HEK293 (cell line): ENCODE results near the gene ERMP1.

Experiments used
- CTCF ChIA-PET: fragments of 350-600 bp; formaldehyde crosslinking; extraction: SDS; loops from one replicate; lab custom pipeline; 2021; ENCODE audit warnings: antibody characterized with exemption; lab: Yijun Ruan, JAX
- POLR2A ChIA-PET: fragments of 300-600 bp; formaldehyde crosslinking; extraction: SDS; loops from one replicate; lab custom pipeline; 2020; ENCODE audit warnings: antibody characterized with exemption, inconsistent platforms; lab: Yijun Ruan, JAX
- H3K27ac ChIP-seq: fragments of 200-500 bp; sonication (Bioruptor generic); 2 replicates; pipeline ENCODE4 v1.5.1; 2014; ENCODE audit warnings: low read depth, low read length, control low read depth, inconsistent platforms; ENCODE audit errors: extremely low read depth
- H3K36me3 ChIP-seq, 2 experiments: fragments of 200-500 bp in 1 of 2; sonication (Bioruptor generic) in 1 of 2; 1 replicate in 1 of 2; 2 replicates in 1 of 2; pipeline ENCODE4 v1.5.1; 2014 to 2017; ENCODE audit warnings: inconsistent platforms in 2 of 2, low read length in 2 of 2; ENCODE audit not compliant: control insufficient read depth in 2 of 2, insufficient read depth in 1 of 2
- H3K4me1 ChIP-seq: fragments of 200-500 bp; sonication (Bioruptor generic); 2 replicates; pipeline ENCODE4 v1.5.1; 2014; ENCODE audit warnings: mild to moderate bottlenecking, low read length, inconsistent platforms; ENCODE audit not compliant: control insufficient read depth, insufficient read depth
- H3K4me3 ChIP-seq: 2 replicates; pipeline ENCODE4 v1.5.1; 2011; ENCODE audit warnings: low read depth, mild to moderate bottlenecking, control low read depth, low read length, moderate library complexity
- H3K9me3 ChIP-seq: fragments of 200-500 bp; sonication (Bioruptor generic); 2 replicates; pipeline ENCODE4 v1.5.1; 2014; ENCODE audit warnings: low read depth, low read length, inconsistent platforms; ENCODE audit not compliant: control insufficient read depth, insufficient read depth
- INSM2 ChIP-seq: fragments of 450-650 bp; formaldehyde crosslinking; IDR thresholded peaks from 2 replicates; pipeline ENCODE4 v1.5.1; 2016; ENCODE audit warnings: missing biosample characterization, missing genetic modification characterization
- KLF16 ChIP-seq: fragments of 450-650 bp; formaldehyde crosslinking; IDR thresholded peaks from 2 replicates; pipeline ENCODE4 v1.5.1; 2017; ENCODE audit warnings: missing biosample characterization, missing genetic modification characterization
- KLF17 ChIP-seq: fragments of 450-650 bp; formaldehyde crosslinking; IDR thresholded peaks from 2 replicates; pipeline ENCODE4 v1.5.1; 2016; ENCODE audit warnings: missing biosample characterization, missing genetic modification characterization
- PBX3 ChIP-seq: sonication (generic); formaldehyde crosslinking; IDR thresholded peaks from 2 replicates; pipeline ENCODE4 v1.8.1; 2022; ENCODE audit warnings: mild to moderate bottlenecking, moderate library complexity, missing genetic modification reagents
- RBAK ChIP-seq: fragments of 450-650 bp; formaldehyde crosslinking; IDR thresholded peaks from 2 replicates; pipeline ENCODE4 v1.5.1; 2016; ENCODE audit warnings: missing biosample characterization, missing genetic modification characterization
- ZBTB11 ChIP-seq: fragments of 450-650 bp; formaldehyde crosslinking; conservative IDR thresholded peaks from 2 replicates; pipeline ENCODE4 v1.5.1; 2016; ENCODE audit warnings: low read depth, missing biosample characterization, missing genetic modification characterization
- ZBTB48 ChIP-seq: fragments of 450-650 bp; formaldehyde crosslinking; IDR thresholded peaks from 2 replicates; pipeline ENCODE4 v1.5.1; 2016; ENCODE audit warnings: missing biosample characterization, missing genetic modification characterization
- ZEB2 ChIP-seq: fragments of 450-650 bp; formaldehyde crosslinking; IDR thresholded peaks from 2 replicates; pipeline ENCODE4 v1.5.1; 2016; ENCODE audit warnings: missing biosample characterization, missing genetic modification characterization
- ZFP41 ChIP-seq: fragments of 450-650 bp; formaldehyde crosslinking; IDR thresholded peaks from 2 replicates; pipeline ENCODE4 v1.5.1; 2016; ENCODE audit warnings: missing biosample characterization, missing genetic modification characterization, borderline replicate concordance
- ZNF211 ChIP-seq: fragments of 450-650 bp; formaldehyde crosslinking; IDR thresholded peaks from 2 replicates; pipeline ENCODE4 v1.5.1; 2016; ENCODE audit warnings: low read depth, missing biosample characterization, missing genetic modification characterization
- ZNF214 ChIP-seq: fragments of 450-650 bp; formaldehyde crosslinking; IDR thresholded peaks from 2 replicates; pipeline ENCODE4 v1.5.1; 2017; ENCODE audit warnings: missing biosample characterization, mild to moderate bottlenecking, missing genetic modification characterization, borderline replicate concordance
- ZNF324 ChIP-seq: fragments of 450-650 bp; formaldehyde crosslinking; IDR thresholded peaks from 2 replicates; pipeline ENCODE4 v1.5.1; 2016; ENCODE audit warnings: missing biosample characterization, missing genetic modification characterization
- ZNF341 ChIP-seq: fragments of 450-650 bp; formaldehyde crosslinking; IDR thresholded peaks from 2 replicates; pipeline ENCODE4; 2016; ENCODE audit warnings: low read depth, missing biosample characterization, missing genetic modification characterization
- ZNF473 ChIP-seq: fragments of 450-650 bp; formaldehyde crosslinking; IDR thresholded peaks from 2 replicates; pipeline ENCODE4 v1.5.1; 2017; ENCODE audit warnings: missing biosample characterization, missing genetic modification characterization
- ZNF48 ChIP-seq: fragments of 450-650 bp; formaldehyde crosslinking; IDR thresholded peaks from 2 replicates; pipeline ENCODE4 v1.5.1; 2016; ENCODE audit warnings: missing biosample characterization, missing genetic modification characterization
- ZSCAN16 ChIP-seq: fragments of 450-650 bp; formaldehyde crosslinking; IDR thresholded peaks from 2 replicates; pipeline ENCODE4 v1.5.1; 2016; ENCODE audit warnings: missing biosample characterization, missing genetic modification characterization
- ZSCAN5A ChIP-seq: fragments of 450-650 bp; formaldehyde crosslinking; IDR thresholded peaks from 2 replicates; pipeline ENCODE4 v1.5.1; 2016; ENCODE audit warnings: missing biosample characterization, missing genetic modification characterization

The ERMP1 gene

GRCh38 chr9:5850724-5851122 is 17.8 kb upstream of the ERMP1 start:
- H3K27ac ChIP-seq, result no peak overlapping the region
- POLR2A ChIA-PET, result no interaction called here
- CTCF ChIA-PET, result interaction anchor here (1.1 kb wide), 1 partner anchor 15 kb away, joined by 3 read pairs; no protein-coding TSS in a partner anchor
- H3K4me1 ChIP-seq, result peaks cover 3% of the 10 kb centered on the region; the same call in 1 of the 2 replicates
- H3K4me3 ChIP-seq, result no peak overlapping the region
- H3K9me3 ChIP-seq, result no peaks in the 10 kb centered on the region
- TF ChIP-seq ZNF473 (tag by site-specific recombination) (no peak), ZNF341 (tag by site-specific recombination) (no peak), KLF17 (tag by site-specific recombination) (no peak), ZNF214 (tag by site-specific recombination) (no peak), RBAK (no peak), ZSCAN5A (tag by site-specific recombination) (no peak), ZNF48 (tag by site-specific recombination) (no peak), ZSCAN16 (tag by site-specific recombination) (no peak), KLF16 (tag by site-specific recombination) (no peak), INSM2 (no peak), ZBTB48 (tag by site-specific recombination) (no peak)
- no peaks in the 10 kb centered on the region for H3K36me3 ChIP-seq

- ChIA-PET POLR2A (interaction anchor here (0.6 to 1.2 kb wide), 2 partner anchors 15 to 180 kb away, joined by 4 to 5 read pairs; partner anchors contain the start of gene ERMP1), CTCF (interaction anchor here (0.6 to 1.1 kb wide), 4 partner anchors 17 to 937 kb away, joined by 3 to 4 read pairs (median 4); no protein-coding TSS in a partner anchor)
- peaks cover 11% of the 10 kb centered on the region for H3K4me1 ChIP-seq
Observed at GRCh38 chr9:5848372-5848882, 15.5 kb upstream of the ERMP1 start.

More at GRCh38 chr9:5848372-5848882, 15.5 kb upstream of the ERMP1 start:
- Histone ChIP-seq H3K4me3 (no peak overlapping the region), H3K27ac (no peak overlapping the region), H3K9me3 (no peaks in the 10 kb centered on the region), H3K36me3 (no peaks in the 10 kb centered on the region)
- no peak for TF ChIP-seq PBX3
- TF ChIP-seq ZEB2 (tag by site-specific recombination), result no peak
- TF ChIP-seq INSM2, result no peak
- no peak for TF ChIP-seq ZBTB11 (tag by site-specific recombination)
- TF ChIP-seq ZFP41, result no peak
- TF ChIP-seq ZNF211 (tag by site-specific recombination), result no peak
- TF ChIP-seq ZNF324, result no peak
